Endometrial microvascular endothelial cells (primary cell): ENCODE measurements around the gene SLC17A9. TPM values are rescaled to one million over a fixed set of nuclear protein-coding genes. Genes with fewer than 3 reads are reported as not detected.

Source experiments
- in situ Hi-C: cut with HindIII; loops from 2 replicates; pipeline ENCODE4 v1.10.0; 2017; ENCODE audit warnings: low sequenced_read_pairs, low pct_unique_long_range_greater_than_20kb; ENCODE audit errors: inconsistent ontology term
- total RNA-seq: library from RNA; depleted of rRNA; stranded (reverse); fragments of >200 nt; gene quantifications from one replicate; pipeline ENCODE4 v1.2.3, GENCODE V29; 2015; ENCODE audit errors: inconsistent ontology term

SLC17A9 gene
- total RNA-seq, 1 donor from 2014 or later = 18.6 TPM

GRCh38 chr20:62991863-62992262 lies 39.4 kb downstream of the SLC17A9 start:
- in situ Hi-C loops = no loop called here

- in situ Hi-C loops = no loop called here
Measured at GRCh38 chr20:62993856-62994494, 41.5 kb downstream of the SLC17A9 start.

GRCh38 chr20:62994869-62995281 lies 42.4 kb downstream of the SLC17A9 start:
- in situ Hi-C loops = no loop called here

GRCh38 chr20:62995481-62995880 lies 43.0 kb downstream of the SLC17A9 start:
- in situ Hi-C loops = no loop called here

GRCh38 chr20:62995898-62996595 lies 43.5 kb downstream of the SLC17A9 start:
- in situ Hi-C loops = no loop called here

- in situ Hi-C loops = no loop called here
Measured at GRCh38 chr20:62996596-62996982, 44.1 kb downstream of the SLC17A9 start.

GRCh38 chr20:62997417-62998035 lies 45.0 kb downstream of the SLC17A9 start:
- in situ Hi-C loops = no loop called here

GRCh38 chr20:62998449-62998848 lies 45.9 kb downstream of the SLC17A9 start:
- in situ Hi-C loops = no loop called here

- in situ Hi-C loops = no loop called here
Measured at GRCh38 chr20:62999580-62999979, 47.1 kb downstream of the SLC17A9 start.

GRCh38 chr20:63000036-63000435 lies 47.5 kb downstream of the SLC17A9 start:
- in situ Hi-C loops = no loop called here

GRCh38 chr20:63000958-63001357 lies 48.4 kb downstream of the SLC17A9 start:
- in situ Hi-C loops = no loop called here

GRCh38 chr20:63002511-63002910 lies 50.0 kb downstream of the SLC17A9 start:
- in situ Hi-C loops = no loop called here

GRCh38 chr20:63003546-63003945 lies 51.0 kb downstream of the SLC17A9 start:
- in situ Hi-C loops = no loop called here

- in situ Hi-C loops = no loop called here
Measured at GRCh38 chr20:63004607-63005364, 52.3 kb downstream of the SLC17A9 start.

GRCh38 chr20:63005365-63005861 lies 52.9 kb downstream of the SLC17A9 start:
- in situ Hi-C loops = no loop called here

GRCh38 chr20:63005862-63006539 lies 53.5 kb downstream of the SLC17A9 start:
- in situ Hi-C loops = no loop called here

GRCh38 chr20:63006540-63007359 lies 54.2 kb downstream of the SLC17A9 start, which contains the start of gene BHLHE23:
BHLHE23 (minus strand) TSS chr20:63006964; CDS start chr20:63006774, 190 bp downstream.
- in situ Hi-C loops = no loop called here

- in situ Hi-C loops = no loop called here
Measured at GRCh38 chr20:63007360-63007645, 54.8 kb downstream of the SLC17A9 start.
